Stimulated activated CD8-positive, alpha-beta memory T cell treated with anti-CD3 and anti-CD28 coated beads, Interleukin-7, amount 100 ng/mL, for 4 hours (primary cell): ENCODE results near the gene ST13.
"Not testable (repeated sequence)": the region's sequence is repeated elsewhere in the genome, so short reads cannot be mapped to it uniquely, and the experiment has no call there.

ENCODE experiments used
- DNase-seq, 2 donors: peaks; one replicate each; pipeline ENCODE4 v3.0.0-alpha.2; 2020; ENCODE audit warnings: low read depth in 2 of 2

ST13 gene

DNA sequence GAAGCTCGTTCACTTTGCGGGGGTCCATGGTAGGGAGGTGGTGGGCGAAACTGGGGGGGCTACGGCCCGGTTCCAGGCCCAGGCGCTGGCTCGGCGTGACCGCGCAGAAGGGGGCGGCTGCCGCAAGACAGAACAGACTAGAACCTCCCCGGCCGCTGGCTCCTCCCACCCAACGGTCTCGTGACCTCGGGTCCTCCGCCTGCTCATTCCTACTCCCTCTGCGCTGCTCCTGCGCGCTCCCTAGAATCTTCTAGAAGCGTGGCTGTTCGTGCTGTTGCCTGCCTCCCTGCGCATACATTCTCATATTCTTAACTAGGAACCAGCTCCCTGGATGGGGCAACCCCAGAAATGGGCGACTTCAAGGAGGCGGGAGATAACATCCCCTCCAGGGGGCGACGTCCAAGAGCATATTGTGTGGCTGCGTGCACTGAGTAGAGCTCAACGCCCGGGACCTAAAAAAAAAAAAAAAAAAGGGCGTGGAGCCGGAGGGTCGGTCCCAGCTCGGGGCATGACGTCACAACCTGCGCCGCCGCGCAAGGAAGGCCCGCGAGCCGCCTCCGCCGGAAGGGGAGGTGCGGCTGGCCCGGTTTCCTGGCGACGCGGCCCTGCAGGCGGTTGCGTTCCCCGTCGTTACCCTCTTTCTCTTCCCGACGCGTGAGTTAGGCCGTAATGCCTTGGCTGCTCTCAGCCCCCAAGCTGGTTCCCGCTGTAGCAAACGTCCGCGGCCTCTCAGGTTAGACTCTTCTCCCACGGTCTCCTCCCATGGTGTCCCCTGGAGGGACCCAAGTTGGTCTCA, at the start of gene ST13, which contains the start of gene XPNPEP3:
TSS of gene ST13 (minus strand) at position 127 of the 796 bp plus-strand sequence. CDS start at position 28, 99 bp downstream.
TSS of gene XPNPEP3 (plus strand) at position 636 of the 796 bp plus-strand sequence. CDS start at position 670, 34 bp downstream.
- peak; percentile 94 to 97 for DNase-seq

- DNase-seq, result no peak
Measured at GRCh38 chr22:40904101-40904500, 47.7 kb upstream of the ST13 start.

DNA sequence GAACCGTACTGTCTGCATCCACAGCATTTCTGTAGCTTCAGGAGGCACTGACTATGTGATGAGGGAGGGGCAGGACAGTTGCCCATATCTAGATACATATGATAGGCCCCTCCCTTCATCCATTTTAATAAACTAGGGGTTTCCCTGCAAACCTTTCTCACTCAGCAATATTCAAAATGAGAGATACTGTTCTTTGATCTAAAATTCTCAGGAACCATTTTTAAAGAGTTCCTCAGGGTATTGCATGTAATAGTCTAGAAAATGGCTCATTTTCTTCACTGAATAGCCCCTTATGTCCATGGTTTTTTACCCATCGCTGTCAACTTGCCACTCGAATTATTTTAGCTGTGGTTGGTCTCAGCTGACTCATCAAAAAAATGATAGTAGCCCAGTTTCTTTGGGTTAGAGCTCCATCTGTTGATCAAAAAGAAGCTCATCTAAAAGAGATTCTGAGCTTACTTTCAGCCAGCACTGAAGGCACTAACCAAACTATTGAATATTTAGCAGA, 42.5 kb upstream of the ST13 start:
- no peak for DNase-seq

- no peak for DNase-seq
Measured at GRCh38 chr22:40894417-40894816, 38.0 kb upstream of the ST13 start.

GRCh38 chr22:40890881-40891280, 34.4 kb upstream of the ST13 start:
- no peak for DNase-seq

DNA sequence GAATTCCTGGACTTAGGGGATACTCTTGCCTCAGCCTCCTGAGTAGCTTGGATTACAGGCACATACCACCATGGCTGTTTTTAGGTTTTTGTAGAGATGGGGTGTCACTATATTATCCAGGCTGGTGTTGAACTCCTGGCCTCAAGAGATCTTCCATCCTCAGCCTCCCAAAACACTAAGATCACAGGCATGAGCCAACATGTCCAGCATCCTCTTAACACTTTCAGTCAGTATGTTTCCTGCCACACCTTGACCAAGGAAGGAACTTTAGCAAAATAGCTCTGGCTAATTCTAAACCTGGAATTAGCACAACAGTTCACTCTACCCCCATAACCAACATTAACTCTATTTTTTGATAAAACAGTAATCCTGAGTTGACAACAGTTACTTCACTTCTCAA, 32.7 kb upstream of the ST13 start:
- no peak for DNase-seq

DNA sequence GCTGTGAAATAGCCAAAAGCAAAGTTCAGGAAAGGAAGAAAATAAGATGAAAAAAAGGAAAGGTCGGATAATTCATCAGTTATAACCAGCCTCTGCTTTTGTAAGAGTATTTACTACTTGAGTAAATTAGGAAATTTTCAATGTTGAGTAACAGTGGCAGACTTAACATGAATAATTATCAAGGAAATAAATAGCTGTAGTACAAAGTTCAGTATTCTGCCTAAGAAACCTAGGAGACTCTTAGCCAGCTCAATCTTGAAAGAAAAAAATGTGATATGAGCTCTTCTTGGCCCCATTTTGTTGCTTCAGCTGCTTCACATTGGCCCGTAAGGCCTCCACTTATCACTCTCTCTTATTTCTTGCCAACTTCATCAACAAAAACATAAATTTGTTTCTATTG, 22.5 kb upstream of the ST13 start:
- DNase-seq, result no peak

DNA sequence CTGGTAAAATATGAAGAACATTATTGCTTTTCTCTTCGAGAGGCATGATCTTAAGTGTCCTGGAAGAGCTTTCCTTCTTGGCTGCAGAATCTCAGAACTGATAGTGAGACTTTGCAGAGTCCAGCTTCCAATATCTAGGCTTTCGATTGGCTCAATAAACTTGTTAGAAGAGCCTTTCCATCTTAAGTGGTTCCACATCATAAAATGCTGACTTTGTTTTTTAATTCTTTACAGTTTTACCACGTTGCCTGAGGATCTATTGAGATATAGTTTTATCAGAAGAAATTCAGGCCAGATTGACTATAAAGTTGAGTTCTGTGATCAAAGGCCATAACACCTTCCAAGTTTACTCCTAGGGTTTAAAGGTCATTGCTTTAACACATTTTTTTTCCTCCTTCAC, 21.0 kb upstream of the ST13 start:
- no peak for DNase-seq

DNA sequence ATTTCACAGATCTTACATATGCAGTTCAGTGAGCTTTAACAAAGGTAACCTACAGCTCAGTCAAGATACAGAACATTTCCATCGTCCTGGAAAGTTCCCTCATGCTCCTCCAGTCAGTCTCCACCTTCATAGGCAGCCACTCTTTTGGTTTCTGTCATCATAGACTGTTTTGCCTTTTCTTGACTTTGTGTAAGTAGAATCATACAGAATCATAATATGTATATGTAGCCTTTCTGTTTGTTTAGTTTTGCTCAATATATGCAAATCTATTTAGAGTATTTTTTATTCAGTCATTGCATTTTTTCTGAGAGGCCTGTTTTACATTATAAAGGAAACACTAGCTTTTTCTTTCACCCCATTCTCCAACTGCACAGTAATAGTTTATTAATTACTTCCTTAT, 20.5 kb upstream of the ST13 start:
- no peak for DNase-seq

DNA sequence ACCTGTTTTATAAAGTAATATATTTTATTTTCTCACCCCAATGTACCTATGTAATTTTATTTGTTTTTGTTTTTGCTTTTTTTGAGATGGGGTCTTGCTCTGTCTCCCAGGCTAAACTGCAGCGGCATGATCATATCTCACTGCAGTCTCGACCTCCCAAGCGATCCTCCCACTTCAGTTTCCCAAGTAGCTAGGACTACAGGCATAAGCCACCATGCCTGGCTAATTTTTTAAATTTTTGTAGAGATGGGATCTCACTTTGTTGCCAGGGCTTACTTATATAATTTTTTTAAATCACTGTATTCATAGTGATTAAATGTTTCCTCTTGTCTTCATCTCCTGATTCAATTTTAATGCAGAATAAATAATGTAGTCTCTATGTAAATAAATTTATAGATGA, 18.7 kb upstream of the ST13 start:
- no peak for DNase-seq

- no peak for DNase-seq
Measured at GRCh38 chr22:40874016-40874415, 17.6 kb upstream of the ST13 start.

- DNase-seq, result not testable (repeated sequence)
Measured at GRCh38 chr22:40868379-40868778, 11.9 kb upstream of the ST13 start.

GRCh38 chr22:40867109-40867508, 10.7 kb upstream of the ST13 start:
- no peak for DNase-seq

- DNase-seq, result no peak
Measured at GRCh38 chr22:40862537-40862936, 6.1 kb upstream of the ST13 start.

DNA sequence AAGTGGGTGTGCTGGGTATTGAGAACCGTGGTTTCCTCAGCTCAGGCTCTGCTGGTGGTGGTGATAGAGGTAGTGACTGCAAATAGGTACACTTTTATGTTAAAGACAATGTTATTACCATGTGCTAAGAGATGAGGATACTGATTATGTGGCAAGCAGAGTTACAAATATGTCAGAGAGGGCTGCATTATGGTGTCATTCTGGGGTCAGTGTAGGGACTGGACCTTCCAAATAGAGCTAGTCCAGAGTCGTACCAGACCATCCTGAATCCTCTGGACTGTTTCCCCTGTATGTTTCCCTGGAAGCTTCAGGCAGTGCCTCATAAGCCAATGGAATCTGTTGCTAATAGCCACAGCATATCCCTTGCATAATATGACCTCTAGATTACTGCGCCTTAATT, 5.6 kb upstream of the ST13 start, which contains the start of gene DNAJB7:
TSS of gene DNAJB7 (minus strand) at position 101 of the 400 bp plus-strand sequence. CDS start 119 bp downstream, outside the sequence.
- DNase-seq, result no peak

GRCh38 chr22:40857309-40857855, 943 bp upstream of the ST13 start:
- DNase-seq, result no peak

DNA sequence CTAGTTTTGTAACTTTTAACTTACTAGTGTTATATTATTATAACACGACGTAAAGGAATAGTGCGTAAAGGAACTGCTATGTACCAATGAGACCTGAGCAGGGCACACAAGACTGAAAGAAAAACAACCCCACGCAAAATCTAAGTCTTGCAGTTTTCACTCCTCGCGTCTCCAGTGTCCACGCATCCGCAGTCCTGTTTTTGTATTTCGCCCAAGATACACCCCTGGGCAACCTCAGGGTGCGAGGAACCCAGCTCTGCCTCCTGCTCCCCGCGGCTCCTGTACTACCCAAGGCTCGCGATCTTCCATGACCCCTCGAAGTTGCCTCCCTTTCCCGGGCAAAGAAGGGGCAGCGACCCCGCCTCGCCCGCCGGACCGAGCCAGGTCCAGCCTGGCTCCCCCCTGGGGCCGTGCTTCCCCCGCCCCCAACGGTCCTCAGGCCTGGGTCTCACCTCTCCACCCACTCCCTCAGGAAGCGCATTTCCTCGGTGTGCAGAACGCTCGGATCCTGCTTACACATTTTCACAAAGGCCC, 393 bp downstream of the ST13 start:
- no peak for DNase-seq

DNA sequence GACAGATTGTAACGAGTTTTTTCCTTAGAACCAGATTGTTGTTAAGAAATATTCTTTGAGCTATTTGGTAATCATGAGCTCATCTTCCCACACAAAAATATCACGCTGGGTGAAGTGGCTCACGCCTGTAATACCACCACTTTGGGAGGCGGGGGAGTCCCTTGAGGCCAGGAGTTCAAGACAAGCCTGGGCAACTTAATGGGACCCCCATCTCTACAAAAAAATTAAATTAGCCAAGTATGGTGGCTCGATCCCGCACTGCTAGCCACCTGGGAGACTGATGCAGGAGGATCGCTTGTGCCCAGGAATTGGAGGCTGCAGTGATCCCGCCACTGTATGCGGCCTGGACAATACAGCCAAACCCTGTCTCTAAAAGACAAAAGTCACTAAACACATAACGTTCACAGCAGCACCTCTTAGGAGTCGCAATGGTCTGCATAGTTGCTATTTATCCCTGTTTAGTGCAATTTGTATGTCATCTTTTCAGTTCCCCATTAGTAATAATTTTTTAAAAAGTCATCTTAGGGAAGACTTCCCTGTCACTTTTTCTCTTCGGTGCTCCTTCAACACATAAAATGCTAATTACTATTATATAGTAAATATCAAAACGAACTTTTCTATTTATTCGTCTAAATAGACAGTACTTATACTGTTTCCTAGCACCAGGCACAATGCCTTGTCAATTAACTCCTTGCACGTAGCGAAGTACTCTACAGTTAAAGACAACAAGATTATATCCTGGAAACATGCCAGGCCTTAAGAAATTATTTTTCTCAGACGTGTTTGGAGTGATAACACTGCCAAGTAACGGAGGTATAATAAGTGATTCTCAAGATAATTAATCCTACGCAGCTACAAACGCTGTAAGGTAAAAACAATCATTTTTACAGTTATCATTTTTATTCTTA, 1.1 kb downstream of the ST13 start:
- no peak for DNase-seq

- no peak for DNase-seq
Measured at GRCh38 chr22:40853961-40854360, 2.5 kb downstream of the ST13 start.

DNA sequence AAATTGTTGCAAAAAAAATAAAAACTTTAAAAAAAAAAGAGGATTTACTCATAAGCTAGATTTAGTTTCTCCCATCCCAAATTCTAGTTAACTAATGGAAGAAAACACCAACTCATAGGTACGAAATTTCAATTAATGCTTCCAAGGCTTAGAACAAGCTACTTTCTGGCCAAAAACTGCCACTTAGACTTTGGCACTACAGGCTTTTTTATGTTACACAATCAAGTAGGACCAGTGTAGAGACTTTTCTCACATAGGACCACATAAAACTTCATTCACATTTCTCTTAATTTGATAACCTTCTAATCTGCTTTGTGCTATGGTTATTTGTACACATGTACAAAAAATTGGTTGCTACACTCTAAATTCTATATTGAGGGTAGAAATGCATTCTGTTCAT, 3.1 kb downstream of the ST13 start:
- DNase-seq, result no peak

- not testable (repeated sequence) for DNase-seq
Measured at GRCh38 chr22:40845816-40846215, 10.6 kb downstream of the ST13 start.

DNA sequence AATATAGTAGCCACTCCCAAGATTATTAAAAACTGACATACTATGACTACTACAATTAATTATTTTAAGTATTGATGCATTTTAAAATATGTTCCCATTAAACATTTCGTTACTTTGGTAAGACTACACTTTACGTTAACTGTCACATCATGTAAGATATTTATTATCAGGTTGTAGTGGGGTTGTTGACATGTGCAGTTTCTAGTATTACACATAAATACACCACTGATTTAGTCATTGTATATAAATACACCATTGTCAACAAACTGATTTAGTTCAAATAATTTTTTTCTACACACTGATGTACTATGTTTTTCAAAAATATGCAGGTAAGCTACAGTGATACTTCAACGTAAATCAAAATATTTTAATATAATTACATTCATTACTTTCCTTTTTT, 11.5 kb downstream of the ST13 start:
- no peak for DNase-seq
